HG03175 (cell line): ENCODE measurements around the gene GDPGP1.

Experiments
- ATAC-seq: cut with Tn5 transposase; IDR thresholded peaks from one replicate; pipeline ENCODE4 v1.9.1; 2021; ENCODE audit warnings: mild to moderate bottlenecking, moderate library complexity; ENCODE audit not compliant: unreplicated experiment

GDPGP1 gene

GRCh38 chr15:90203922-90204321, 30.1 kb upstream of the GDPGP1 start:
- ATAC-seq, result no peak

GRCh38 chr15:90205050-90205848, 28.8 kb upstream of the GDPGP1 start:
- no peak for ATAC-seq

GRCh38 chr15:90205886-90206285, 28.1 kb upstream of the GDPGP1 start:
- no peak for ATAC-seq

GRCh38 chr15:90207252-90207651, 26.8 kb upstream of the GDPGP1 start:
- ATAC-seq, result no peak

GRCh38 chr15:90208356-90208755, 25.7 kb upstream of the GDPGP1 start:
- no peak for ATAC-seq

- no peak for ATAC-seq
These were observed 24.4 kb upstream of the GDPGP1 start for GRCh38 chr15:90209591-90209990.

GRCh38 chr15:90210593-90210992, 23.4 kb upstream of the GDPGP1 start:
- ATAC-seq, result no peak

GRCh38 chr15:90211009-90211408, 23.0 kb upstream of the GDPGP1 start:
- ATAC-seq, result no peak

GRCh38 chr15:90211440-90212143, 22.4 kb upstream of the GDPGP1 start:
- ATAC-seq, result no peak

GRCh38 chr15:90212221-90213098, 21.5 kb upstream of the GDPGP1 start:
- peak; percentile 31 for ATAC-seq

- ATAC-seq, result no peak
These were observed 20.7 kb upstream of the GDPGP1 start for GRCh38 chr15:90213122-90213817.

- no peak for ATAC-seq
These were observed 20.2 kb upstream of the GDPGP1 start for GRCh38 chr15:90213818-90214204.

- no peak for ATAC-seq
These were observed 19.3 kb upstream of the GDPGP1 start for GRCh38 chr15:90214553-90215196.

- ATAC-seq, result no peak
These were observed 16.2 kb upstream of the GDPGP1 start for GRCh38 chr15:90217671-90218394.

- ATAC-seq, result no peak
These were observed 14.4 kb upstream of the GDPGP1 start for GRCh38 chr15:90219421-90220141.

- ATAC-seq, result no peak
These were observed 12.6 kb upstream of the GDPGP1 start for GRCh38 chr15:90221246-90221900.

GRCh38 chr15:90222547-90222946, 11.5 kb upstream of the GDPGP1 start:
- ATAC-seq, result no peak

- no peak for ATAC-seq
These were observed 10.4 kb upstream of the GDPGP1 start for GRCh38 chr15:90223441-90224165.
